Uterus (tissue), 2 donors: Measurements from ENCODE around the gene CEACAM4.

Experiments
- POLR2A ChIP-seq, 2 donors: fragments of 450-650 bp; IDR thresholded peaks; one replicate each; pipeline ENCODE4 v1.6.1; 2016; ENCODE audit warnings: antibody characterized with exemption in 2 of 2, mild to moderate bottlenecking in 1 of 2, moderate library complexity in 1 of 2
- TF ChIP-seq, protein P1 (sequence below), 4 experiments: fragments of 200-600 bp in 2 of 4; fragments of 450-650 bp in 2 of 4; sonication (generic) in 2 of 4; IDR thresholded peaks; one replicate each; pipeline ENCODE4 v1.5.1; 2016 to 2019; ENCODE audit warnings: antibody characterized with exemption in 4 of 4, mild to moderate bottlenecking in 2 of 4, moderate library complexity in 1 of 4

DNA sequence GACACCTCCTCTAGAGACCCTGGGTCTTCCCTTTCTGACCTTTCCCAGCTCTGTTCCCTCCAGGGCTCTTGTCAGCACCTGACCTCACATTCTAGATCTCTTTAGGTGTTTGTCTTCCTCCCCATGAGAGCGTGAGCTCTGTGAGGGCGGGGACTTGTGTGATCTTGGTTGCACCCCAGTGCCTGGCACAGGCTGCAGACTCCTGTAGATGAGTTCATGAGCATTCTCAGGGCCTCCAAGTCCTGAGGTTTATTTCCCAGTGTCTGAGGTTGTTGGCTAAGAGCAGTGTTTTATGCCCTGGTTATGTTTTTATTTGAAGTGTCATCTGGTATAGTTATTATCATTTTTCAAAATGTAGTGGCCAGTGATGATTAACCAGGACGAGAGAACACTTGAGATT lies 596 bp downstream of the CEACAM4 start:
- TF ChIP-seq, protein P1, sequence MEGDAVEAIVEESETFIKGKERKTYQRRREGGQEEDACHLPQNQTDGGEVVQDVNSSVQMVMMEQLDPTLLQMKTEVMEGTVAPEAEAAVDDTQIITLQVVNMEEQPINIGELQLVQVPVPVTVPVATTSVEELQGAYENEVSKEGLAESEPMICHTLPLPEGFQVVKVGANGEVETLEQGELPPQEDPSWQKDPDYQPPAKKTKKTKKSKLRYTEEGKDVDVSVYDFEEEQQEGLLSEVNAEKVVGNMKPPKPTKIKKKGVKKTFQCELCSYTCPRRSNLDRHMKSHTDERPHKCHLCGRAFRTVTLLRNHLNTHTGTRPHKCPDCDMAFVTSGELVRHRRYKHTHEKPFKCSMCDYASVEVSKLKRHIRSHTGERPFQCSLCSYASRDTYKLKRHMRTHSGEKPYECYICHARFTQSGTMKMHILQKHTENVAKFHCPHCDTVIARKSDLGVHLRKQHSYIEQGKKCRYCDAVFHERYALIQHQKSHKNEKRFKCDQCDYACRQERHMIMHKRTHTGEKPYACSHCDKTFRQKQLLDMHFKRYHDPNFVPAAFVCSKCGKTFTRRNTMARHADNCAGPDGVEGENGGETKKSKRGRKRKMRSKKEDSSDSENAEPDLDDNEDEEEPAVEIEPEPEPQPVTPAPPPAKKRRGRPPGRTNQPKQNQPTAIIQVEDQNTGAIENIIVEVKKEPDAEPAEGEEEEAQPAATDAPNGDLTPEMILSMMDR (IDR thresholded peaks at IDR 0.05): no peak
- TF ChIP-seq POLR2A (IDR thresholded peaks at IDR 0.05): no peak
